GM19240 (cell line): ENCODE data around the gene RAVER2.
A peak's percentile ranks its signal among the peaks of the same experiment; 100 is the strongest.
"Not testable (repeated sequence)": the region's sequence is repeated elsewhere in the genome, so short reads cannot be mapped to it uniquely, and the experiment has no call there.

Source experiments
- DNase-seq: peaks from one replicate; pipeline ENCODE4 v3.0.0; 2011; ENCODE audit warnings: low spot score; ENCODE audit not compliant: insufficient read length

The RAVER2 gene

GRCh38 chr1:64744492-64745180 is at the start of gene RAVER2:
TSS of gene RAVER2 (plus strand) at chr1:64745075. CDS start at chr1:64745173, 98 bp downstream.
- DNase-seq: peak; percentile 5

DNA sequence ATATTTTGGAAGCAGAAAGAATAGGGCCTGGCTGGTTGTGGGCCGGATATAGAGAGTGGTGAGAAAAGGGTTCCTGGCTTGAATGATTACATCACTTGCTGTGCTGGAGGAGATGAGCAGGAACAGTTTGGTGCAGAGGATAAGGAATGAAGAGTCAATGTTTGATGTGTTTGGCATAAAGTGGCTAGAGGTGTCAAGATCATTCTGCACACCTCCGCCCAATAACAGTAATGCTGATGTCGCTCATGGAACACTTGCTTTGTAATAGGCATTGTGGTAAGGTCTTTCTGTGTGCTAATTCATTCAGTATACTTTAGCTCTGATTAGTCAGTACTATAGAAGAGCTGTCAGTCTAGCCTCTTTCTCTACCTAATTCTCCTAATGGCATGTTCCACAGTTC is 48.0 kb upstream of the RAVER2 start:
- no peak for DNase-seq

DNA sequence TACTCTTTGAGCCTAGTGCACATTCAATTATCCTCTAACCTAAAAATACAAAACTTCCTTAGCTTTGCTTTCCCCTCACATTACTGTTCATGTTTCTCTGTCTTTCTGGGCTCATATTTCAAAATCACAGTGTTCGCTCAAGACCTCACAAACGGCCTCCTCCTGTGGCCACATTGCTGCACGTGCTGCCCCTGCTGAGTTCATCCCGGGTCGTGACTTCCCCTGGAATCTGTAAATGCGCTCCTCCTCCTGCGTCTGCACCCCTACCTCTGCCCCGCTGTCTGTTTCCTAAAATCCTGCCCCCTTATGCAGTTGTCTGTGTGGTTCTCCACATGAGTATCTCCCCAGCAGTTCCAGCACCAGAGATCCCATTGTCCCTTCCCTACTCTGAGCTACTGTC is 45.5 kb upstream of the RAVER2 start:
- no peak for DNase-seq

DNA sequence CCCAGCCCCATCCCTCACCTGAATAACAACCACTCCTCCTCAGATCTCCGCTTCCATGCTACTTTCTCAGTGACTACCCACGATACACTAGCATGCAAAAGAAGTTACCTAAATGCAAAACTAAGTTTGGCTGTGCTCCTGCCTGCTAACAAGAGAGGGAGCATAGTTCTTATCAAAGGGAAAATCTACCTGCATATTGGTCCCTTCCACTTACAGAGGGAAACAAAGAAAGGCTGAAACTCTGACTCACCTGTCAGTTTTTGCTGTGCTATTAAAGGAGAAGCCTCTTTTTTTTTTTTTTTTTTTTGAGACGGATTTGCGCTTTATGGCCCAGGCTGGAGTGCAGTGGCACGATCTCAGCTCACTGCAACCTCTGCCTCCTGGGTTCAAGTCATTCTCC is 43.8 kb upstream of the RAVER2 start:
- no peak for DNase-seq

GRCh38 chr1:64701886-64702285 is 43.0 kb upstream of the RAVER2 start:
- DNase-seq: no peak

DNA sequence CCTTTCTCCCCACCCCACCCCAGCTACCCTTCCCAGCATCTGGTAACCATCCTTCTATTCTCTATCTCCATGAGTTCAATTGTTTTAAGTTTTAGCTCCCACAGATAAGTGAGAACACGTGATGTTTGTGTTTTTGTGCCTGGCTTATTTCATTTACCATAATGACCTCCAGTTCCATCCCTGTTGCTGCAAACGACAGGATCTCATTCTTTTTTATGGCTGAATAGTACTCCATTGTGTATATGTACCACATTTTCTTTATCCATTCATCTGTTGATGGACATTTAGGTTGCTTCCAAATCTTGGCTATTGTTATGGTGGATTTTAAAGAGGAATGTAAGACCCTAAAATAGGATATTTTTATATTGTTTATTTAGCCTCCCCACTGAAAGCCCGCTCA is 42.2 kb upstream of the RAVER2 start:
- DNase-seq: not testable (repeated sequence)

DNA sequence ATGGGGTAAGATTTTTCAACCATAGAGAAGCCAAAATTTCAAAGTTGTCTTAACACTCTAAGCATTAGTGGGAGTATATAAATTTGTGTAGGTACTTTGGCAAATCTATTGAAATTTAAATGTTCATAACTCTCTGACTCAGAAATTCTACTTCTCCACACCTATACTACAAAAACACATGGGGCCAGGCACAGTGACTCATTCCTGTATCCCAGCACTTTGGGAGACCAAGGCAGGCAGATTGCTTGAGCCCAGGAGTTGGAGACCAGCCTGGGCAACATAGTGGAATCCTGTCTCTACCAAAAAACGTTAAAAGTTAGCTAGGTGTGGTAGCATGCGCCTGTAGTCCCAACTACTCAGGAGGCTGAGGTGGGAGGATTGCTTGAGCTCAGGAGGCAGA is 41.3 kb upstream of the RAVER2 start:
- DNase-seq: no peak

DNA sequence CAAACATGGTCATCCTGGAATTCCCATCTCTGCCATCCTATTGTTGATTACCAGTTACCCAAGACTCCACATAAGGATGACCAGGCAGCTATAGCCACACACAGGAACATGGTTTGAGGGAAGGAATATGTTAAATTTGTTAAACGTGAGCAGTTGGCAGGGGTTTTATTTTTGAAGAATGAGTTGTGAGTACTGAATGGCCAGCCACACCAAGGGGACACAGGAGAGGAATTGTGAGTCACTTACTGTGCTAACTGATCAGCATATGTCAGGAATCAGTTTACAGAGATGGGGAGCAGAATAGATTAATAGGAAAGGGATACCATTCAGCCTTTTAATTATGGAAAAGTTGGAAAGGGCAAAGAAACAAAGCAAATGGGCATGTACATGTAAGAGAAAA is 39.3 kb upstream of the RAVER2 start:
- DNase-seq: no peak

- no peak for DNase-seq
These were observed 33.6 kb upstream of the RAVER2 start for GRCh38 chr1:64711266-64711665.

DNA sequence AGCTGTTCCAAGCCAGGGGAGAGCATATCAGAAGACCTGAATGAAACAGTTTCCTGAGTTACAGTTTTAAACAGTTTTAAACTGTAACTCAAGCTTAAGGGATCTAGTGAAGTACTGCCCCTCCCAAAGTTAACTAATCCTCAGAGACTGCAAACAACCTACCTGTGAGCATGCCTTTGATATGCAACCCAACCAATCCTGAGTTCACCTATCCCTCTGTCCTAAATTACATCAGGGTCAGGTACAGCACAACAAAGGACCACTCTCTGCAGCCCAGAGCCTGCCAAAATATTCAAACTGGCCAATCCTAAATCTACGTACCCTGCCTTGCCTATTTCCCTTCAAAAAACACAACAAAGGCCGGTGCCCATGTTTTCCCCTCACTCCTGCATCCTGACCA is 32.8 kb upstream of the RAVER2 start:
- no peak for DNase-seq

- no peak for DNase-seq
These were observed 29.7 kb upstream of the RAVER2 start for GRCh38 chr1:64715186-64715585.

DNA sequence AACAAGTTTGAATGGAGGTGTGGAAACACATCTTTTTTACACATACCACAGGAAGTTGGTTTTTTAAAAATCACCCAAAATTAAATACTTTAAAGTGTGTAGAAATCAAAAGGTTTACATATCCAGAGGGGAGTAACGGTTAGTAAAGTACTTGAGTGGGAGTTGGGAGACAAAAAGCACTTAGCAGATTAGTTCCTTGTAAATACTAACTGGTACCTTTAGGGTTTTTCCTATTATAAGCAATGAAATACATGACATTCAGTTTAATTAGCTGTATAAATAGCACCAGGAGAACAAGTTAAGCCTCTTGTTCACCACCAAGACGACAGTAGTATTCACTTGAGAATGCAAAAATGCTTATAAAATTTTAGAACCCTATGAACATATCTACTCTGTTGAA is 23.7 kb upstream of the RAVER2 start:
- DNase-seq: no peak

GRCh38 chr1:64721576-64722145 is 23.2 kb upstream of the RAVER2 start:
- no peak for DNase-seq

- no peak for DNase-seq
These were observed 17.0 kb upstream of the RAVER2 start for GRCh38 chr1:64727861-64728260.

DNA sequence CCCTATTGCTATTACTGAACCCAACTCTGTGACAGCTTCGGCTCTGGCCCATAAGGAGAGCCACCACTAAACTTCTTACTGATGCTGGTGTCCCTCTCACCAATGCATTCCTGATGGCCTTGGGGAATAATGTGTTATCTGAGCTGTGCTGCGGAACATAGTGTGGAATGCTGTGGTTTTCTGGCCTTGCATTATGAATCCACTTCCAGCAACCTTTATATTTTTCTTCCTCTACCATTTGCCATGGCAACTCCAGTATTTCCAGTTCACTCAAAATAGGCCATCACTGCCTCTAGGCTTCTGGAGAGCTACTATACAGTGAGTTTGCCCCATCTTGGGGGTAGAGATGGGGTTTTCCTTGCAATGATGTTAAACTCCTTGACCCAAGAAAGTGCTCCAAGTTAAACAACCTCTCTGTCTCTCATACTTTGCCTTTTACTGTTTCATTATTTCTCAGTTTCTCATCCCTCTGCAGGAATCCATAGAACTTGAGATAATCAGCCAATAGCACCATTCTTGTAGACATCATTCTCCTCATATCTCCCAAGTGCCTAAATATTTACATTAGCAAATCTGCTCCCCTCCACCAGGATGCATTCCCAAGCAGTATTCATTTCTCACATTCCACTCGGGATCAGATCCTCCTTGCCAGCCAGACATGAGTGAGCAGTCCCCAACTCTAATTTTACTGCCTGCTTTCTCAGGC is 11.1 kb upstream of the RAVER2 start:
- DNase-seq: no peak

DNA sequence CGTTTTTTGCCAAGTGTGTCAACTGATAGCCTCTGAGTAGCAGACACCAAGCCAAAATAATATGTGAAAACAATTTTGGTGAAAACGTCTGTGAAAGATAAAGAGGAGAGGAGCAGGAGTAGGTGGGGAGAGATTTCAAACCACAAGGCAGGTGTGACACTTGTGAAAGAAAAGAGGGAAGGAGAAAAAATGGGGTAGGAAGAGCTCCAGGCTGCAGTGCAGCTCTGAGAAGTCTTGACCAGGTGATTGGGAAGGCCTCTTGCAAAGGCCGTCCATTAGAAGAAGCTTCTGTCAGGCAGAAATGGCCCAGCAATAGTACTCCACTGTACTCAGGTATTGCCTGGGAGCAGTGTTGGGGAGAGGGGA is 10.6 kb upstream of the RAVER2 start:
- no peak for DNase-seq

DNA sequence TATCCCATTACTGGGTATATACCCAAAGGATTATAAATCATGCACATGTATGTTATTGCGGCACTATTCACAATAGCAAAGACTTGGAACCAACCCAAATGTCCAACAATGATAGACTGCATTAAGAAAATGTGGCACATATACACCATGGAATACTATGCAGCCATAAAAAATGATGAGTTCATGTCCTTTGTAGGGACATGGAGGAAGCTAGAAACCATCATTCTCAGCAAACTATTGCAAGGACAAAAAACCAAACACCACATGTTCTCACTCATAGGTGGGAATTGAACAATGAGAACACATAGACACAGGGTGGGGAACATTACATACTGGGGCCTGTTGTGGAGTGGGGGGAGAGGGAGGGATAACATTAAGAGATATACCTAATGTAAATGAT is 4.2 kb upstream of the RAVER2 start:
- not testable (repeated sequence) for DNase-seq

DNA sequence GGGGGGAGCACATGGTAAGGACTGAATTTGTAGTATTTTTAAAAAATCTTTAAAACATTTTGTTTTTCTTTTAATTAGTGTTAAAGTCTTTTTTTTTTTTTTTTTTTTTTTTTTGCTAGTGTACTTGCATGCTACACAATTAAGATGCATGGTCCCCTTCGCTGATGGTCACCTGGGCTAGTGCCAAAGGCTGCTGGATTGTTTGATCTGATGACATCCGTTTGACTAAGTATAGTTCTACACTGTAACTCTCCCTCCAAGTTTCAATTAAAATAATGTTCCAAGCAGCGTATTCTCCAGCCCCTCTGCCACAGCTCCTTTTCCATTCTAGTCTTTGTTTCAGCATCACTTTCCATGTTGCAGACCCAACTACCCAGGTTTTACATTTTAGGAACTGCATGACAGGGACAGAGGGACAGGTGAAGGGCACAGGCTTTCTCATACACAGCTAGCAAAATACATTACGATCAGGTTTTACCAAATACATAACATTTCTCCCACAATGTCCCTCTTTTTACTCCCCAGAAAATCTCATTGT is 852 bp upstream of the RAVER2 start:
- DNase-seq: no peak

- DNase-seq: no peak
These were observed 508 bp downstream of the RAVER2 start for GRCh38 chr1:64745181-64745985.

DNA sequence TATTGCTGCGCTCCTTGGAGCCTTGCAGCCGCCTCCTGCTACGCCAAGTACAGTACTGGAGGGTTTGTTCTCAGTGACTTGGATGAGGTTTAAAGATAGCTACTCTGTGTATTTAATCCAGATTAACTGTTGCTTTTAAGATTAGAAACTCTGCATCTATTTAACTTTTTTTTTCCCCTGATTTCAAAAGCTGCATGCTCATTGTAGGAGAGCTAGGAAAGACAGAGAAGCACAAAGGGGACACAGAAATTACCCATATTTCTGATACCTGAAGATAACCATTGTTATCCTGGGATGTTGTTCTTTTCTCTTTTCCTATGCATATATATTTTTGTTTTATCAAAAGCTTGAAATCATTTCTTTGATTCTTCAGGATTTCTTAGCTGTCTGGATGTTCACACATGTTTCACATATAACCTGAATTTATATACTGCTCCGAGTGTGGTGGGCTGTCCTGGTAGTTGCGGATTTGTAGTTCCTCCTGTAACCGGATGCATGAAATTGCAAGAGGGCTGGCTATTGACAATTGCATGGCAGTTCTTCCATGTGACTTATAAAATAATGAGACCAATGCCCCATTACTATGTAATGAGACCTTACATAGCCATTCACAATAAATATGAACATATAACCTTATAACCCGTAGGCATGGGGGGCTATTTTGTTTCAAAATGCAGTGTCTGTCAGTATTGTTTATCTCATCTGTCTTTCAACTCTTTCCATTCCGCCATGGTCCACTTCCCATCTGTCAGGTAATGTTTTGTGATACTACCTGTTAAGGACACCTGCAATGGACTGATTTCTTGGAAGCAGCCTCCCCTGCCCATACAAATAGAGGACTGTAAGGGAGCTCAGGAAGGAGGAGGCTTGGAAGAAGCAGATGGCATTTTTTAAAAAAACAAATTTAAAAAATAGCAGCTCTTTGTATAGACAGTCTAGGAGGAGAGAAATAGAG is 1.4 kb downstream of the RAVER2 start:
- no peak for DNase-seq

DNA sequence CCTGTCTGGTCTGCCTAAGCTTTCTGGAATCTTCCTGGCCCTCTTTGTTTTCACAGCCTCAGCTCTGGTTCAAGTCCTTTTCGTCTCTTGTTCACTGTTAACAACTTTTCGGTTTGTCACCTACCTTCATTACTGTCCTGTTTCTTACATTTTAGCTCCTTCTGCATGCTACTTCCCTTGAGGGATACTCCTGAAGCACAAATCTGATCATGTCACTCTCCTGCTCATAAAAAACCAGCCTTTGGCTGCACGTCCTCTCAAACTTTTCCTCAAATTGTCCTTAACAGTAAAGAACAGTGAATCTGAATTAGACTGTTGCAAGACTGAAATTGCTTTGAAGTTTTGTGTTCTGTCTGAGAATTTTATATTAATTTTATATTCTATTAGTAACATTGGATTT is 3.3 kb downstream of the RAVER2 start:
- DNase-seq: no peak
